KMS-11 (cell line): Measurements from ENCODE around the gene DOK6.

Experiments used
- H2AFZ ChIP-seq: fragments of 200-600 bp; sonication (generic); 2 replicates; pipeline ENCODE4 v1.6.1; 2016; ENCODE audit warnings: antibody characterized with exemption, mixed run types, low read depth
- H3K27ac ChIP-seq: fragments of 200-600 bp; sonication (generic); 2 replicates; pipeline ENCODE4 v1.6.1; 2016; ENCODE audit warnings: mild to moderate bottlenecking, mixed run types
- H3K27me3 ChIP-seq: fragments of 200-600 bp; sonication (generic); 2 replicates; pipeline ENCODE4 v1.6.1; 2017; ENCODE audit warnings: mild to moderate bottlenecking, low read depth, mixed run types, moderate library complexity; ENCODE audit not compliant: insufficient read depth
- H3K36me3 ChIP-seq: fragments of 200-600 bp; sonication (generic); 2 replicates; pipeline ENCODE4 v1.6.1; 2017; ENCODE audit warnings: mild to moderate bottlenecking, mixed run types; ENCODE audit not compliant: insufficient read depth
- H3K4me1 ChIP-seq: fragments of 200-600 bp; sonication (generic); 2 replicates; pipeline ENCODE4 v1.6.1; 2016; ENCODE audit warnings: mild to moderate bottlenecking, low read depth, mixed run types; ENCODE audit not compliant: poor library complexity, severe bottlenecking
- H3K4me2 ChIP-seq: fragments of 200-600 bp; sonication (generic); 2 replicates; pipeline ENCODE4 v1.7.0; 2016; ENCODE audit warnings: mild to moderate bottlenecking, mixed run types
- H3K4me3 ChIP-seq: fragments of 200-600 bp; sonication (generic); IDR thresholded peaks from 2 replicates; pipeline ENCODE4 v1.6.1; 2017; ENCODE audit warnings: low read depth, low read length, mixed read lengths; ENCODE audit not compliant: insufficient read depth
- H3K79me2 ChIP-seq: fragments of 200-600 bp; sonication (generic); 2 replicates; pipeline ENCODE4 v1.6.1; 2016; ENCODE audit warnings: low read depth, mixed run types; ENCODE audit not compliant: insufficient read depth
- H3K9ac ChIP-seq: fragments of 200-600 bp; sonication (generic); 2 replicates; pipeline ENCODE4 v1.6.1; 2016; ENCODE audit warnings: mild to moderate bottlenecking, mixed run types
- H4K20me1 ChIP-seq: fragments of 200-600 bp; sonication (generic); 2 replicates; pipeline ENCODE4 v1.6.1; 2016; ENCODE audit warnings: mild to moderate bottlenecking, mixed run types; ENCODE audit not compliant: insufficient read depth
- TF ChIP-seq, protein P1 (sequence below): fragments of 200-600 bp; sonication (generic); conservative IDR thresholded peaks from 2 replicates; pipeline ENCODE4 v1.6.1; 2017; ENCODE audit warnings: low read depth, mild to moderate bottlenecking, antibody characterized with exemption, low read length, moderate library complexity, mixed read lengths

DOK6 gene

DNA sequence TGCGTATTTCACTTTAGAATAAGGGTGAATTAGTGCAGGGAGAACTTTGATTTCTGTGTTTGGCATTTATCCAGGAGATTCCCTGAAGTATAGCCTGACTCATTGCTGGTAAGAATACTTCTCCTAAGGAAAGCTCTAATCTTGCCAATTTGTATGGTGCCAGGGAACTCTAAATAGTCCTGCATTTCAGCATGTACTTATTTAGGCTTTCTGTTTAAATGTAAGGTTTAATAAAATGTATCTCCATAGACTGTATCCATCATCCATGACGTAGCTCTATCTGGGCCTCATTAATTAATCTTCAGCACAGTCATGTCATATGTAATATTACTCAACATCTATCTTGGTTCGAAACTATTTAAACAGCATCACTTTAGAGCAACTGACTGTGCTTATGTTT lies 127.7 kb downstream of the DOK6 start:
- H3K27me3 ChIP-seq: no peaks in the 10 kb centered on the region
- H3K36me3 ChIP-seq: no peaks in the 10 kb centered on the region
- no peak overlapping the region for H2AFZ ChIP-seq
- no peak overlapping the region for H3K4me3 ChIP-seq
- no peak overlapping the region for H3K9ac ChIP-seq
- H3K79me2 ChIP-seq: no peaks in the 10 kb centered on the region
- H3K4me2 ChIP-seq: no peak overlapping the region
- H3K27ac ChIP-seq: no peak overlapping the region
- no peaks in the 10 kb centered on the region for H4K20me1 ChIP-seq
- TF ChIP-seq, protein P1, sequence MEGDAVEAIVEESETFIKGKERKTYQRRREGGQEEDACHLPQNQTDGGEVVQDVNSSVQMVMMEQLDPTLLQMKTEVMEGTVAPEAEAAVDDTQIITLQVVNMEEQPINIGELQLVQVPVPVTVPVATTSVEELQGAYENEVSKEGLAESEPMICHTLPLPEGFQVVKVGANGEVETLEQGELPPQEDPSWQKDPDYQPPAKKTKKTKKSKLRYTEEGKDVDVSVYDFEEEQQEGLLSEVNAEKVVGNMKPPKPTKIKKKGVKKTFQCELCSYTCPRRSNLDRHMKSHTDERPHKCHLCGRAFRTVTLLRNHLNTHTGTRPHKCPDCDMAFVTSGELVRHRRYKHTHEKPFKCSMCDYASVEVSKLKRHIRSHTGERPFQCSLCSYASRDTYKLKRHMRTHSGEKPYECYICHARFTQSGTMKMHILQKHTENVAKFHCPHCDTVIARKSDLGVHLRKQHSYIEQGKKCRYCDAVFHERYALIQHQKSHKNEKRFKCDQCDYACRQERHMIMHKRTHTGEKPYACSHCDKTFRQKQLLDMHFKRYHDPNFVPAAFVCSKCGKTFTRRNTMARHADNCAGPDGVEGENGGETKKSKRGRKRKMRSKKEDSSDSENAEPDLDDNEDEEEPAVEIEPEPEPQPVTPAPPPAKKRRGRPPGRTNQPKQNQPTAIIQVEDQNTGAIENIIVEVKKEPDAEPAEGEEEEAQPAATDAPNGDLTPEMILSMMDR: no peak
- H3K4me1 ChIP-seq: no peaks in the 10 kb centered on the region

DNA sequence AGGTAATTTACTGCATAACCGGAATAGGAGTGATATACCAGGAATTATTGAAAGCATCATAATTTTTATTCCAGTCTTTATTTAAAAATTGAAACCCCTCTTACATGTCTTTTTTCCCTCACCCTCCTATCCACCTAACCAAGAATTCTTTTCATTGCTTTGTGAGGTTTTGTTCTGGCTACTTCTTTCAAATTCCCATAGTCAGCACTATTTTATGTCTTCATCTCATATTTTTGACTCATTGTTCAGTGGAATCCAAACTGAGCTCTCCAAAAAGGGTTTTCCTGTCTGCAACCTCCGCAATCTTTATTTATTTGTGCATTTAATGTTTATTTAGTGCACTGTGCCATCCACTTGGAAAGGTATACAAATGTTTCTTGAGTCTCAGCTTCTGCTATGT lies 128.5 kb downstream of the DOK6 start:
- TF ChIP-seq, protein P1: no peak
- H3K4me3 ChIP-seq: no peak overlapping the region
- no peaks in the 10 kb centered on the region for H3K4me1 ChIP-seq
- H2AFZ ChIP-seq: no peak overlapping the region
- no peaks in the 10 kb centered on the region for H3K27me3 ChIP-seq
- no peak overlapping the region for H3K4me2 ChIP-seq
- H3K79me2 ChIP-seq: no peaks in the 10 kb centered on the region
- H3K36me3 ChIP-seq: no peaks in the 10 kb centered on the region
- H3K9ac ChIP-seq: no peak overlapping the region
- no peak overlapping the region for H3K27ac ChIP-seq
- no peaks in the 10 kb centered on the region for H4K20me1 ChIP-seq

DNA sequence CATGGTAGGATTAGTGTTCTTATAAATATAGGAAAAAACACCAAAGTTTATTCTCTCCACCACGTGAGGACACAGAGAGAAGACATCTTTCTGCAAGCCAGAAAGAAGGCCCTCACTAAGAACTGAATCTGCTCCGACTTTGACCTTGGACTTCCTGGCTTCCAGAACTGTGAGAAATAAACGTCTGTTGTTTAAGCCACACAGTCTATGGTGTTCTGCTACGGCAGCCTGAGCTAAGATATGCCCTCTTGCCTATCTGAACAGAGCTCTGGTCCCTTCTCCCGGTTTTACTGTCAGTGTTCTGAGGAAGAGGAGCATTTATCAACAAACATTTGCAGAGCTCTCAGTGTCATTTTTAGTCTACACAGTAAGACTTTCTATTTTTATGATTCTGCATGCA lies 131.3 kb downstream of the DOK6 start:
- Histone ChIP-seq H3K79me2 (no peaks in the 10 kb centered on the region), H3K4me2 (no peak overlapping the region), H3K4me1 (no peaks in the 10 kb centered on the region), H4K20me1 (no peaks in the 10 kb centered on the region), H3K4me3 (no peak overlapping the region), H3K36me3 (no peaks in the 10 kb centered on the region), H3K27me3 (no peaks in the 10 kb centered on the region), H3K9ac (no peak overlapping the region), H2AFZ (no peak overlapping the region), H3K27ac (no peak overlapping the region)
- TF ChIP-seq, protein P1: no peak

DNA sequence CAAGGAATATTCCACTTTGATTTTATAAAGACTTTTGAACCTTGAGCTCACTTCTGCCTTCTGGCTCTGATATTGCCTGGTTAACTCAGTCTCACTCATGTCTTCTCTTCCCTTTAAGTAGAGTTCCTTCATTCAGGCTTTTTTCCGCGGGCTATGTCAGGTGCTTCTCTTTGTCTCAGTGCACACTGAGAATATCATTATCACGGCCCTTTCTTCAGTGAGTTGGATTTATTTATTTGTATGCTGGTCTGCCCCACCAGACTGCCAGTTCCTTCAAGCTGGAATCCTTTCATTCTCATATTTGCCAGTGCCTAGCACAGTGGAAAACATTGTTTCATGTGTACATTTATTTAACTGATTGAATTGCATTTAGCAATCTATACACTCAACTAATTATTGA lies 136.5 kb downstream of the DOK6 start:
- no peak overlapping the region for H3K4me3 ChIP-seq
- H3K27ac ChIP-seq: no peak overlapping the region
- H3K79me2 ChIP-seq: no peaks in the 10 kb centered on the region
- TF ChIP-seq, protein P1: no peak
- no peak overlapping the region for H3K9ac ChIP-seq
- no peak overlapping the region for H3K4me2 ChIP-seq
- H3K27me3 ChIP-seq: no peaks in the 10 kb centered on the region
- no peaks in the 10 kb centered on the region for H4K20me1 ChIP-seq
- H2AFZ ChIP-seq: no peak overlapping the region
- no peaks in the 10 kb centered on the region for H3K36me3 ChIP-seq
- no peaks in the 10 kb centered on the region for H3K4me1 ChIP-seq

DNA sequence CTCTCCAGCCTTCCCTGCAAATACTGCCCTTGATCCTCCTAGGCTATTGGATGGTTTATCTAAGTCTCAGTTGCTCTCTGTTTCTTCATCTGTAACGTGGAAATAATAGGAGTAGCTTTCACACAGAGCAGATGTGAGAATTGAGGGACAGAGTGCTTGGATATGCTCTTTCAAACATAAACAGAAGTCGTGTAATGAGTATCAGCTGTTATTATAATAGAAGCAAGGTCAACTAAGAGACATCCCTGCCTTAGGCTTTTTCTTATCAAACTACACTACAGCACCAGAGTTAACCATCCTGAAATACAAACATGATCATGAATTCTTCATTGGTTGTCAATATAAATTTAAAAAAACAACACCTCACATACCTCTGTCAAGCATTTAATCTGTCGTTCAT lies 138.2 kb downstream of the DOK6 start:
- Histone ChIP-seq H3K4me2 (no peak overlapping the region), H3K9ac (no peak overlapping the region), H3K27ac (no peak overlapping the region), H3K36me3 (no peaks in the 10 kb centered on the region), H3K4me3 (no peak overlapping the region), H3K79me2 (no peaks in the 10 kb centered on the region), H3K27me3 (no peaks in the 10 kb centered on the region), H2AFZ (no peak overlapping the region), H3K4me1 (no peaks in the 10 kb centered on the region), H4K20me1 (no peaks in the 10 kb centered on the region)
- TF ChIP-seq, protein P1: no peak
